HG02642 (cell line): ENCODE data around the gene RAB11FIP3.
"Not testable (repeated sequence)": the region's sequence is repeated elsewhere in the genome, so short reads cannot be mapped to it uniquely, and the experiment has no call there.

Experiments
- ATAC-seq: cut with Tn5 transposase; IDR thresholded peaks from one replicate; pipeline ENCODE4 v1.9.1; 2021; ENCODE audit warnings: mild to moderate bottlenecking; ENCODE audit not compliant: unreplicated experiment, poor library complexity

The RAB11FIP3 gene

GRCh38 chr16:425082-425718, at the start of gene RAB11FIP3:
TSS of gene RAB11FIP3 (plus strand) at chr16:425649. CDS start at chr16:426007, 358 bp downstream.
- ATAC-seq = peak; percentile 89

- no peak for ATAC-seq
These were observed 49.3 kb upstream of the RAB11FIP3 start for GRCh38 chr16:375927-376816.

DNA sequence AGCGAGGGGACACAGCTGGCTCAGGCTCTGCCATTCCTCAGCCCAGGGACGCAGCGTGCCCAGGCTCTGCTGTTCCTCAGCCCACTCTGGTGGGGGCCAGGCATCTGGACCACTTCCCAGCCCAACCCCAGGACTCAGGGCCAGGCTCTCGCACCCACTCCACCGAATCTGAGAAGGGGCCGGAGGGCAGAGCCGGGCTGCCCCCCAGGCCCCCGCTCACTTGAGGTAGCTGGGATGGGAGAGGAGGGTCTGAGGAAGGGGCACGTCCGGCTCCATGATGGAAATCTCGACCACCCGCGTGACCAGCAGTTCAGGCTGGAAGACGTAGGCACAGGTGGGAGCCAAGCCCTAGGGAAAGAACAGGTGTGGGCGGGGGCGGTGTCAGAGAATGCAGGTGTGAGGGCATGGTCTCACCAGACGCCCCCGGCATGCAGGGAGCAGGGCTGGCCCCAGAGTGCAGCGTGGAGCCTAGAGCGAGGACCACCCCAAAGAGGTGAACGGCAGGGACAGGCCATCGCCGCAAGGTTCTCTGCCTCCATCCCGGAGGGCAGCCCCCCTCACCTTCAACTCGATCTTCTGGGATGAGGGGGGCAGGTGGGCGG, 48.5 kb upstream of the RAB11FIP3 start:
- no peak for ATAC-seq

DNA sequence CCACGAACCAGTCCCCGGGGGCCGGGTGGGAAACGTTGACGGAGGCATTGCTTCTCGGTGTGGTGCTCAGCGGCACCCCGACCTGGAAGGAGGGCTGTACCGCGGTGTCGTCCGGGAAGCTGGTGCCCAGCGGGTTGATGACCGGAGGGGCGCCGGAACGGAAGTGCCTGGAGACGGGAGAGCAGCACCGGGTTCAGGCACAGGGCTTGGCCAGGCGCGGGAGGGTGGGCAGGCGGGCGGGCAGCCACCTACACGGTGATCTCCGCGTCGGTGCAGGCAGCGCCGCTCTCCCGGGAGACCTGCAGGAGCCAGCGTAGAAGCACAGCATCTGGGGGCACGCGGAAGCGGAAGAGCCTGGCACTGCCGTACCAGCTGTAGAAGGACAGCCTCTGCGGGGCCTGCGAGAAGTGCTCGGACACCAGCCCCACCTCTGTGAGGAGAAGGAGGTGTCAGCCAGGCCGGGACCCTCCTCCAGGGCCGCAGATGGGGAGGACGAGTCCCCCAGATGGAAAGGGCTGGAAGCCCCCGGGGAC, 48.0 kb upstream of the RAB11FIP3 start:
- no peak for ATAC-seq

- ATAC-seq = not testable (repeated sequence)
These were observed 47.2 kb upstream of the RAB11FIP3 start for GRCh38 chr16:378113-378820.

DNA sequence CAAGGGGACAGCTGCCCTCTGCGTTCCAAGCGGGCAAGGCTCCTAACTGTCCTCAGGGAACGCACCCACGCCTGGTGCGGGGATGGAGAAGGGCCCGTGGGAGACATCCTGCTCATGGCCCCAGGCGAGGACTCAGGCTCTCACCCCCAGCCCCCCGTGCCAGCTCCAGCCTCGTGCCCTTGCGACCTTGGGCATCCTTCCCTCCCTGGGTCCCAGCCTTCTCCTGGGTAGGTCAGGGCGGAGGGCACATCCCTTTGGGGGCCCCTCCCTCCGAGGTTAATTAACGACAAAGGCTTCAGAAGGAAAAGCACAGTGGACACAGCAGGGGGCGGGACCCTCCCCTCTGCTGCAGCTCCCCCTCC, 46.6 kb upstream of the RAB11FIP3 start:
- ATAC-seq = no peak

GRCh38 chr16:379183-379960, 46.1 kb upstream of the RAB11FIP3 start:
- ATAC-seq = no peak

- no peak for ATAC-seq
These were observed 45.3 kb upstream of the RAB11FIP3 start for GRCh38 chr16:379961-380761.

DNA sequence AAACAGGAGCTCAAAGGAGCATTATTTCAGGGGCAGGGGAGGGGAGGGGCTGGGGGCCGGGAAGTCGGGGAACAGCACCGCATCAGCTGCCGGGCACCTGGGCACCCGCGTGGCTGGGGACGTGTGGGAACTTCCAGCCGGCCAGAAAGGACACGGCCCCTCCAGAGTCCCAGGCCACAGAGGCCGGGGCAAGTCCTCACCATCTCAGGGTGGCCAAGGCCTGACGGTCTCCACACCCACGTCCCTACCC, 44.8 kb upstream of the RAB11FIP3 start:
- ATAC-seq = no peak

GRCh38 chr16:381012-381788, 44.2 kb upstream of the RAB11FIP3 start:
- peak; percentile 37 for ATAC-seq

DNA sequence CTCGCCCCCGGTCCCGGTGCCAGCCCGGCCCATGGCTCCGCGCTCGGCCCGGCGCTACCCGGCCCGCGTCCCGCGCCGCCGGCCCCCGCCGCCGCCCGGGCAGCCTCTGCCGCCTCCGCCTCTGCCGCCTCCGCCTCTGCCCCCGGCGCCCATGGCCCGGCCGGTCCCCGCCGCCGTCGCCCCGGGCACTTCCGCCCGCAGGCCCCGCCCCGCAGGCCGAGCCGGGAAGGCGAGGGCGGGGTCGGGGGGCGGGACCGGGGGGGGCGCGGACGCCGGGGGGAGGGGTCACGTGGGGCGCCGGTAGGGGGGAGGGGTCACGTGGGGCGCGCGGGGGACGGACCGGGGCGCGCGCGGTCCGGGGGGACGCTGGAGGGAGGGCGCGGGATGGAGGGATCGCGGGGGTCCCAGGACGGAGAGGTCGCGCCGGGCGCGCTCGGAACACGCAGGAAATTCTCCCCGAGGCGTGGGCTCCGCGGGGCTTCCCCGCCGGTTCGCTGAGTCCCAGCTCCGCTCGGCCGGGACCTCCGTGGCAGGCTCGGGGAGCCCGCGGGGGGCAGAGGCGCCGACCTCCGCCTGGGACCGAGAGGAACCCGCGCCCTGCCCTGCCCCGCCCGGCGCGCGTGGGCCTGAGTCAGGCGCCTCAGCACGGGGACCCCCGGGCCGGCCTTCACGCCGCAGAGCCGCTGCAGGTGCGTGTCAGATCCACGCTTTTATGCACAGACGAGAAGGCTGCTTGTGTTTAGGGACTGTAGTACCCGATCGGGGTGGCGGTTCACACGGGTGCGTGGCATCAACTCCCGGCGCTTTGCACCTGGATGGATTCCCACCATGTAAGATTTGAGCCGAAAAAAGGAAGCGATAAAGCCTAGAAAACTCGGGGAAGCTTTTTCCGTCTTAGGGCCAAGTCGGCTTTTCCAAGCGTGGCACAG, 43.4 kb upstream of the RAB11FIP3 start, which contains the start of gene PGAP6:
Gene PGAP6 (minus strand): TSS at position 190 of the 929 bp plus-strand sequence. CDS start 157 bp downstream, at position 33.
- peak; percentile 62 for ATAC-seq

- ATAC-seq = no peak
These were observed 42.0 kb upstream of the RAB11FIP3 start for GRCh38 chr16:383326-384051.

DNA sequence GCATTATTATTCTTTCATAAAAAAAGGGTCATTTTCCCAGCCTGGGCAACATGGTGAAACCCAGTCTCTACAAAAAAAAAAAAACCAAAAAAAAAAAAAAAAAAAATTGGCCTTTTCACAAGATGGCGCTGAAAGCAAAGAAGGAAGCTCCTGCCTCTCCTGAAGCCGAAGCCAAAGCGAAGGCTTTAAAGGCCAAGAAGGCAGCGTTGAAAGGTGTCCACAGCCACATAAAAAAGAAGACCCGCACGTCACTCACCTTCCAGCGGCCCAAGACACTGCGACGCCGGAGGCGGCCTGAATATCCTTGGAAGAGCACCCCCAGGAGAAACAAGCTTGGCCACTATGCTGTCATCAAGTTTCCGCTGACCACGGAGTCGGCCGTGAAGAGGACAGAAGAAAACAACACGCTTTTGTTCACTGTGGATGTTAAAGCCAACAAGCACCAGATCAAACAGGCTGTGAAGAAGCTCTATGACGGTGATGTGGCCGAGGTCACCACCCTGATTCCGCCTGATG, 38.8 kb upstream of the RAB11FIP3 start:
- ATAC-seq = no peak

DNA sequence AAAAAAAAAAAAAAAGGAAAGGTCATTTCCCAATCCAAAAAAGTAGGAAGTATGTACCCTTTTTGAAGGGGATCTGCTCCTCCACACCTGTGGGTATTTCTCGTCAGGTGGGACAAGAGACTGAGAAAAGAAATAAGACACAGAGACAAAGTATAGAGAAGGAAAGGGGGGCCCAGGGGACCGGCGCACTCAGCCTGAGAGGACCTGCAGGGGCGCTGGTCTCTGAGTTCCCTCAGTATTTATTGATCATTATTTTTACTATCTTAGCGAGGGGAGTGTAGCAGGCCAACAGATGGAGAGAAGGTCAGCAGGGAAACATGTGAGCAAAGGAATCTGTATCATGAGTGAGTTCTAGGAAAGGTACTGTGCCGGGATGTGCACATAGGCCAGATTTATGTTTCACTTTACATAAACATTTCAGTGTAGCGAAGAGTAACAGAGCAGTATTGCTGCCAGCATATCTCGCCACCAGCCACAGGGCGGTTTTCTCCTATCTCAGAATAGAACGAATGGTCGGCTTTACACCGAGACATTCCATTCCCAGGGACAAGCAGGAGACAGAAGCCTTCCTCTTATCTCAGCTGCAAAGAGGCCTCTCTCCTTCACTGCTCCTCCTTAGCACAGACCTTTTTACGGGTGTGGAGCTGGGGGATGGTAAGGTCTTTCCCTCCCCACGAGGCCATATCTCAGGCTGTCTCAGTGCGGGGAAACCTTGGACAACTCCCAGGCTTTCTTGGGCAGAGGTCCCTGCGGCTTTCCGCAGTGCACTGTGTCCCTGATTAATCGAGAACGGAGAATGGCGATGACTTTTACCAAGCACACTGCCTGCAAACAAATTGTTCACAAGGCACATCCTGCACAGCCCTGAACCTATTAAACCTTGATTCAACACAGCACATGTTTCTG, 37.4 kb upstream of the RAB11FIP3 start:
- ATAC-seq = not testable (repeated sequence)

DNA sequence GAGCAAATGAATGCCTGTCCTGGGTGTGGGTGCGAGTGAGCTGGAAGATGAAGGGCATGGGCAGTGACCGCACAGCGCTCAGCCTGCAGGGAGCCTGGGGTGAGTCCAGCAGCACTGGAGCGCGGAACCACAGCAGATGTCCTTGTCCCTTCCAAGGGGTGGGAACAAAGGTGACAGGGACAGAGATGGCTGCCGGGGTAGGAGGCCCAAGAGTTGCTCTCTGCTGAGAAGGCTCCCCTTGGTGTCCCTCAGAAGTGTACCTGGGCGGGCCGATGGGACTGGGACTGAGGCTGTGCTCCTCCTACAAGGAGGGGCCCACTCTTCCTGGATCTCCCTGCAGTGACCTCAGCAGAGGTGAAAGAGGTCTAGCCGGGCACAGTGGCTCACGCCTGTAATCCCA, 36.1 kb upstream of the RAB11FIP3 start:
- ATAC-seq = no peak
